BJ (cell line): ENCODE results near the gene MMS19. TPM values are rescaled to one million over a fixed set of nuclear protein-coding genes. Genes with fewer than 3 reads are reported as not detected.

Experiments used
- CTCF ChIA-PET: fragments of 350-600 bp; formaldehyde crosslinking; extraction: SDS; loops from one replicate; lab custom pipeline; 2021; ENCODE audit warnings: antibody characterized with exemption, inconsistent platforms; lab: Yijun Ruan, JAX
- POLR2A ChIA-PET: fragments of 300-600 bp; sonication (Branson Sonifier 250); formaldehyde crosslinking; extraction: SDS; loops from one replicate; lab custom pipeline; 2021; ENCODE audit warnings: antibody characterized with exemption; lab: Charles Lee
- DNase-seq: peaks from one replicate; pipeline ENCODE4 v3.0.0-alpha.2; 2011; ENCODE audit warnings: low read depth
- H3K27me3 ChIP-seq: 2 replicates; pipeline ENCODE4 v1.6.0; 2011; ENCODE audit warnings: low read length; ENCODE audit not compliant: control insufficient read depth, insufficient read depth
- H3K36me3 ChIP-seq: 2 replicates; pipeline ENCODE4 v1.5.1; 2011; ENCODE audit warnings: low read length; ENCODE audit not compliant: control insufficient read depth, insufficient read depth
- H3K4me3 ChIP-seq: 2 replicates; pipeline ENCODE4 v1.5.1; 2011; ENCODE audit warnings: low read depth, mild to moderate bottlenecking, control low read depth, low read length
- CTCF ChIP-seq: IDR thresholded peaks from 2 replicates; pipeline ENCODE4 v1.5.1; 2011; ENCODE audit warnings: low read depth, mild to moderate bottlenecking, control low read depth, inconsistent platforms, low read length, moderate library complexity; ENCODE audit not compliant: insufficient read depth
- polyA plus RNA-seq: library from polyadenylated mRNA; depleted of rRNA; stranded (reverse); fragments of >200 nt; gene quantifications from 2 replicates; pipeline ENCODE4 v1.2.3, GENCODE V29; 2011

The MMS19 gene
- polyA plus RNA-seq, 1 experiment = 97.5 TPM

- TF ChIP-seq CTCF = no peak
- H3K27me3 ChIP-seq = no peaks in the 10 kb centered on the region
- CTCF ChIA-PET = interaction anchor here (1.4 to 10.4 kb wide), 4 partner anchors 11 to 86 kb away, joined by 5 to 104 read pairs (median 6); no protein-coding TSS in a partner anchor
- no peak overlapping the region for H3K4me3 ChIP-seq
- POLR2A ChIA-PET = no interaction called here
- no peak for DNase-seq
- peaks cover 37% of the 10 kb centered on the region for H3K36me3 ChIP-seq
Observed at GRCh38 chr10:97465982-97466381, 32.2 kb downstream of the MMS19 start.

- Histone ChIP-seq H3K36me3 (peaks cover 37% of the 10 kb centered on the region), H3K4me3 (no peak overlapping the region), H3K27me3 (no peaks in the 10 kb centered on the region)
- no peak for DNase-seq
- no peak for TF ChIP-seq CTCF
- ChIA-PET POLR2A (no interaction called here), CTCF (interaction anchor here (0.6 to 10.4 kb wide), 19 partner anchors 9 to 222 kb away, joined by 3 to 104 read pairs (median 4); partner anchors contain the start of gene UBTD1)
Observed at GRCh38 chr10:97464226-97464625, 34.0 kb downstream of the MMS19 start.

- ChIA-PET CTCF (interaction anchor here (0.7 to 10.4 kb wide), 18 partner anchors 10 to 149 kb away, joined by 3 to 104 read pairs (median 4); partner anchors contain the start of gene UBTD1), POLR2A (no interaction called here)
- Histone ChIP-seq H3K4me3 (no peak overlapping the region), H3K27me3 (no peaks in the 10 kb centered on the region), H3K36me3 (peaks cover 38% of the 10 kb centered on the region)
- peak; percentile 80 for TF ChIP-seq CTCF
- peak; percentile 77 for DNase-seq
Observed at GRCh38 chr10:97463363-97464132, 34.7 kb downstream of the MMS19 start.

- ChIA-PET CTCF (interaction anchor here (1.5 to 10.4 kb wide), 2 partner anchors 38 to 90 kb away, joined by 3 to 104 read pairs; no protein-coding TSS in a partner anchor), POLR2A (no interaction called here)
- no peak for DNase-seq
- Histone ChIP-seq H3K4me3 (no peak overlapping the region), H3K36me3 (peaks cover 39% of the 10 kb centered on the region), H3K27me3 (no peaks in the 10 kb centered on the region)
- no peak for TF ChIP-seq CTCF
Observed at GRCh38 chr10:97462309-97462708, 35.9 kb downstream of the MMS19 start.

GRCh38 chr10:97459933-97460332 lies 38.3 kb downstream of the MMS19 start:
- no peak for TF ChIP-seq CTCF
- Histone ChIP-seq H3K4me3 (no peak overlapping the region), H3K36me3 (peaks cover 43% of the 10 kb centered on the region), H3K27me3 (no peaks in the 10 kb centered on the region)
- no peak for DNase-seq
- CTCF ChIA-PET = interaction anchor here (10.4 kb wide), 1 partner anchor 92 kb away, joined by 104 read pairs; no protein-coding TSS in a partner anchor
- POLR2A ChIA-PET = no interaction called here
